HG03039 (cell line): ENCODE data around the gene ZNF445.
"Not testable (repeated sequence)": the region's sequence is repeated elsewhere in the genome, so short reads cannot be mapped to it uniquely, and the experiment has no call there.

ENCODE experiments used
- ATAC-seq: cut with Tn5 transposase; IDR thresholded peaks from one replicate; pipeline ENCODE4 v1.9.1; 2021; ENCODE audit warnings: mild to moderate bottlenecking, moderate library complexity; ENCODE audit not compliant: unreplicated experiment

ZNF445 gene

DNA sequence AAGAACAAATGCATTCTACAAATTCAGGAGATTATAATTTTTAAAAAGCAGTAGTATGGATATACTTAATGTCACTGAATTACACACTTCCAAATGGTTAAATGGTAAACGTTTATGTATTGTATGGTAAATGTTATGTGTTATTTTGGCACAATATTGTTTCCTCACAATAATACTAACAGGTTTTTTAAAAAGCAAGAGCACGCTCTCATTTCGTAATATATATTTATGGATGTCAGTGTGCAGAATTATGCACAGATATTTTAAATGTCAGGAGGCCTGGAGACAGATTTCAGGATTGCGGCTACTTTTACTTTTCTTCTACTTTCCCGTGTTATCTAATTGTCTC, 533 bp downstream of the ZNF445 start:
- ATAC-seq = no peak

DNA sequence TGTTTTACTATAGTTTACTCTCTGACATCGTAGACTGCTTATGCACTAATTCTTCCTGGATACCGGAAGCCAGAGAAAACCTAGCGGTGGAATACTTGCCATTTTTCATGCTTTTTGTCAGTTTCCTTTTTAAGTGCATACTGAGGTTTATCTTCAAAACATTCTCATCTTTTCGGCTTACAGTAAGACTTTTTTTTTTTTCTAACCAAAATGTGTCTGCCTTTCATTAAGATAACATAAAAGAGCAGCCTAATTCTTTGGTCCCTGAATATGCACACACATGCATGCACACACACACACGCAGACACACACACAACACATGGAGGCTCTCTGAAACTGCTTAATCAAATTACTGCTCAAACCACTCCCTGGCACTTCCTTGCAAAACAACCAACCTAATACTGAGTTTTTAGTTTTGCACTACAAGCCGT, 1.3 kb downstream of the ZNF445 start:
- ATAC-seq = no peak

DNA sequence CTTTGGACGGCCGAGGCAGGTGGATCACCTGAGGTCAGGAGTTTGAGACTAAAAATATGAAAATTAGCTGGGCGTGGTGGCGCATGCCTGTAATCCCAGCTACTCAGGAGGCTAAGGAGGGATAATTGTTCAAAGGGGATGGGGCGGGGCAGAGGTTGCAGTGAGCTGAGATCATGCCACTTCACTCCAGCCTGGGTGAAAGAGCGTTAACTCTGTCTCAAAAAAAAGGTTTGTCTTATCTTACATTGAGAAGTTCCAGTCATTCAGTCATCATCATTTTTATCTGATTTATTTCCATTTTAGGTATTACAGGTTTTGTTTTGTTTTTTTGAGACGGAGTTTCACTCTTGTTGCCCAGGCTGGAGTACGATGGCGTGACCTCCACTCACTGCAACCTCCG, 2.6 kb downstream of the ZNF445 start:
- not testable (repeated sequence) for ATAC-seq

DNA sequence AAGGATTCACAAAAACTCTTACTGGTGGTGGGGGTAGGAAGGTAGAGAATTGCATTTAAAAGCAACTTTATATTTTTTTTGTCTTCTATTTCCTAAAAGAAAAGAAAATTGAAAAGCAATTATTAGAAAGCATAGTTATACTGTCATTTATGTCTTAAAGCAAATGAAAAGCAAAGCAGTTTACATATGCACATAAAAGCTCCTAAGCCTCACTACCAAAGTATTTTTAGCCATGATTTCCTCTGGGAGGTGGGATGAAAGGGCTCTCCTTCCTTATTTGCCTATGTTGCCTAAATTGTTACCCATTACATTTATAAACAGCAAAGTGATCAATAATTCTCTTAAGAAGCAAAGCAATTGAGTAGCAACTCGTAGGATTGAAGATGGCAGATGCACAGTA, 7.0 kb downstream of the ZNF445 start:
- no peak for ATAC-seq

DNA sequence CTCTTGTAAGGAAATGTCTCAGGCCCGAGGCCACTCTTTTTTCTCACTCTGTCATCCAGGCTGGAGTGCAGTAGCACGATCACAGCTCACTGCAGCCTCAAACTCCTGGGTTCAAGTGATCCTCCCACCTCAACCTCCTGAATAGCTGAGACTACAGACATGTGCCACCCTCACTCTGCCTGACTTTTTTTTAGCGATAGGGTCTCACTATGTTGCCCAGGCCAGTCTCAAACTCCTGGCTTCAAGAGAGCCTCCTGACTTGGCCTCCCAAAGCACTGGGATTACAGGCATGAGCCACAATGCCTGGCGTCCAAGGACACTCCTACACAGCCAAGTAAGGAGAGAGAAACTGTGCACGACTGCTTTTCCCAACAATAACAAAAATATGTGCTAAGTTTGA, 7.6 kb downstream of the ZNF445 start:
- ATAC-seq = no peak

DNA sequence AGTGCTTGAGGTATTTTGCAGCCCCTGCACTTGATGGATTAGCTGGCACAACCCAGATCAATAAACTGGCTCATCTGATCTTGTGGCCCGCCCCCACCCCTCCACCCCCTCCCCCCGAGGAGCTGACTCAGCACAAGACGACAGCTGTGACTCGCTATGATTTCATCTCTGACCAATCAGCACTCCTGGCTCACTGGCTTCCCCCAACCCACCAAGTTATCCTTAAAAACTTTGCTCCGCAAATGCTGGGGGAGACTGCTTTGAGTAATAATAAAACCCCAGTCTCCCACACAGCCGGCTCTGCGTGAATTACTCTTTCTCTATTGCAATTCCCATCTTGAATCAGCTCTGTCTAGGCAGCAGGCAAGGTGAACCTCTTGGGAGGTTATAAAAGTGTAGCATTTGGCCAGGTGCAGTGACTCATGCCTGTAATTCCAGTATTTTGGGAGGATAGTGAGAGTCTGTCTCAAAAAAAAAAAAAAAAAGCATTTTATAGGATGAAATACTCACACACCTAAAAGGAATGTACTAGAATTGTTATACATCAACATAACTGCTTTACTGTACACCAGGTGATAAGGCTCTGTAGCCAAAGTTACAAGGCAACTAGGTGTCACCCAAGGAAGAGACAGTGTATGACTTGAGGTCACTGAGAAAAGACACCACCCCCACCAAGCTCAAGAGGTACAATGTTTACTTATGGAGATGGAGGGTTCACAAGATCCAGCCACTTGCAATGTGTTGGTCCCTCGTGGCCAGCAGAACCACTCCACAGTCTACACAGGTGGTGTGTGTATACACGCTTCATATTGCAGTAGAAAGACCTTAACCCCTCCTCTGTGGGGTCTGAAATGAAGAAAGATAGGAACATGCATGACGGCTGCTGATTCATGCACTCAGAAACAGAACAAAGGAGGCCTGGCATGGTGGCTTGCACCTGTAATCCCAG, 8.6 kb downstream of the ZNF445 start:
- no peak for ATAC-seq

DNA sequence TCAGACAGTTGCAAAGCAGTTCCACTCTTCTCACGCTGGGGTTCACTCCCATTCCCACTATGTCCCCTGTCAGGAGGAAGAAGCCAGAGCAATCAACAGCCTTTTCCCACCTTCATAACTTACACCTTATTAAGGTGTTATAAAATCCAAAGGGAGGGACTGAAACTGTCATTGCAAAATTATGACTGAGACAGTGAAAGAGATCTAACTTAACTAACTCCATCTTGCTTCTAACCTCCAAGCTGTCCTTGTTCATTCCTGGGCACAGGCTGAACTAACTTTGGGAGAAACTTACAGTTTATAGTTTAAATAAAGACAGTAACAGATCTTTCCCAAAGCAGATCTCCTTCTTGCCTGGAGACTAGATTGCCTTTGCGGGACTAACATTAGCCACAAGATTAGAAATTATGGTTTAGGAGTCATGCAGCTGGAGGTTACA, 9.4 kb downstream of the ZNF445 start:
- not testable (repeated sequence) for ATAC-seq

DNA sequence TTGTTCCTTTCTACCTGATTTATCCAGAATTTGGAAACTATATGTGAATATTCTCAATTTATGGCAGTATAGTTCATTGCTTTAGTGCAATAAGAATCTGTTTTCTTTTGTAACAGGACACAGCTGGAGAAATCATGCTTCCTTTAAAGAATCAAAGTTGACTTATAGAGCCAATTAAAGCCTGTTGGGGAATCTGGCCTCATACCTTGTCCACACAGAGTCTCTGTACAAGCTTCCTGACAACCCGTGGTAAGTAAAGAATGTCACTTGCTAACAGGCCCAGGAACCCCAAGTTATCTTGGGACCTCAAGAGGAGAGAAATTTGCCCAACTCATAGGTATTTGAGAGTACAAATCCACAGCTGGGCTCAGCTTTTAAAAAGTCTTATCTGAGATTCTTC, 10.2 kb downstream of the ZNF445 start:
- ATAC-seq = no peak

DNA sequence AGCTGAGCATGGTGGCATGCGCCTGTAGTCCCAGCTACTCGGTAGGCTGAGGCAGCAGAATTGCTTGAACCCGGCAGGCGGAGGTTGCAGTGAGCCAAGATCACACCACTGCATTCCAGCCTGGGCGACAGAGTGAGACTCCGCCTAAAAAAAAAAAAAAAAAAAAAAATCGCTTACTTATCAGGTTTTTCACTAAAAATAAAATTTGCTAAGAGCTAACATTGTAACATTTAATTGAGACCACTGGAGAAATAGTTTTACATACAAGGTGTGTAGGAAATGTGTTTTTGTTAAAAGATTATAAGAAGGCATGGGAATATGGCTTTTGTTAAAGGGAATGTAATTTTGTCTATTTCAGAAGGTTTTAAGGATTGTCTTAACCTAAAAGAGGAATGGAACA, 12.6 kb downstream of the ZNF445 start:
- not testable (repeated sequence) for ATAC-seq

DNA sequence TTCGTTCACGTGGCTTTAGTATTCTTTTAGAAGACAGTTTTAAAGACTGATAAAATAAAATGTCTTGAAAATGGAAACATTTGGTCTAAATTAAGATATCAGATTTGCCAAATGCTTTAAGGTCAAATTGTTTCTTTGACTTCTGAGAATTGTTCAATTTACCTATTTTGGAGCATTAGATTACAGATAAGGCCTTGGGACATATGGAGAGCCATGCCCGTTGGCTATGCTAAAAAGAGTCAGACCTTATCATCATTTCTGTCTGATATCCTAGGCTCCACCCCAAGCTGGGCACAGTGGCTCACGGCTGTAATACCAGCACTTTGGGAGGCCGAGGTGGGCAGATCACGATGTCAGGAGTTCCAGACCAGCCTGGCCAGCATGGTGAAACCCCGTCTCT, 13.0 kb downstream of the ZNF445 start:
- no peak for ATAC-seq

DNA sequence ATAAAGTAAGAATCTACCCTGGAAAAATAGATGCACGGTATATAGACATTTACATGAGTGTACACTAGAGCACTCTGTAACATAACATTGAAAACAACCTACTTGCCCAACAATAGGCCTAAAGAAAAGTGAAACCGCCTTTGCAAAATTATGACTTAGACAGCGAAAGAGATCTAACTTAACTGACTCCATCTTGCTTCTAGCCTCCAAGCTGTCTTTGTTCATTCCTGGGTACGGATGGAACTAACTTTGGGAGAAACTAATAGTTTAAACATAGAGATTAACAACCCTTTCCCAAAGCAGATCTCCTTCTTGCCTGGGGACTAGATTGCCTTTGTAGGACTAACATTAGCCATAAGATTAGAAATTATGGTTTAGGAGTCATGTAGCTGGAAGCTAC, 17.4 kb downstream of the ZNF445 start:
- ATAC-seq = not testable (repeated sequence)

DNA sequence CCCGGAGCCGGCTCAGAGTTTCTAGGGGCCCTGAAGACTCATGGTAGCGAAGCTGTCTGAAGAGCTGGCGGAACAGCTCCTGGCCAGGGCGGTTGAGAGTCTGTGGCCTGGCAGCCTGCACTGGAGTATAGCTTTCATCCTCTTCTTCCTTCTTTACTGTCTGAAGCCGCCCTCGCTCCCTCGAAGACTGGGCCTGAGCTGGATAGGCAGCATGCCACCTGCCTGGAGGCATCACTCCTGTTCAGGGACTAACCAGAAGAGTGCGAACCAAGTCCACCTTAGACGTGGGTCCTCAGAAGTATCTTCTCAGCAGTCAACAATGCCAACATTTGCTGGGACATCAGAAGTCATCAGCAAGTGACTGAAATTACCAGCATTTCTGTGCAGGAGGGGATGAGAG, 22.2 kb downstream of the ZNF445 start:
- no peak for ATAC-seq

DNA sequence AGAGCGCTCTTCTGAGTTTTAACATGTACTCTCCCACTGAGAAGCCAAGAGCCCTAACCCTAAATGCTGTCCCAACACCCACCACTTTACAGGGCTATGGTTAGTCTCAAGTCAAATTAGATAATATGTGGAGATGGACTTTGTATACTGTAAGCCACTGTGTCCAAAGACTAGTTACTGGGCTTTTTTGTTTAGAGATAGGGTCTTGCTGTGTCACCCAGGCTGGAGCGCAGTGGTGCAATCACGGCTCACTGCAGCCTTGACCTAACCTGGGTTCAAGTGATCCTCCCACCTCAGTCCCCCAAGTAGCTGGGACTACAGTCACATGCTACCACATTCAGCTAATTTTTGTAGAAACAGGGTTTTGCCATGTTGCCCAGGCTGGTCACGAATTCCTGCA, 23.2 kb downstream of the ZNF445 start:
- ATAC-seq = no peak

DNA sequence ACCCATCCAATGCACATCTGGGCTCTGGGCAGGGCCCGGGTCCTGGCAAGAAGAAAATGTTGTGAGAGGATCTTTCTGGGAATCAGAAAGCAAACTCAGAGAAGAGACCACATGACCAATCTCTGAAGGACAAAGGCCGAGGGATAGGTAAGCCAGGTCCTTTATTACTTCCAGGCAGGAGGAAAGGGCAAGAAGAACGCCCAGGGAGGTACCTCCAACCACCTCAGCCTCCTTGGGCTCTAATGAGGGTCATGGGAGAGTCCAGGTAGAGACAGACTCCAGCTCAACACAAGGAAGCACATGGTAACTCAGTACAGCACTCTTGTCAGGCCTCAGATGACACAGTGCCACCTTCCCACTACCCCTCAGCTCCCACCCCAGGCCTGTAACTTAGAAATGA, 26.0 kb downstream of the ZNF445 start:
- no peak for ATAC-seq

DNA sequence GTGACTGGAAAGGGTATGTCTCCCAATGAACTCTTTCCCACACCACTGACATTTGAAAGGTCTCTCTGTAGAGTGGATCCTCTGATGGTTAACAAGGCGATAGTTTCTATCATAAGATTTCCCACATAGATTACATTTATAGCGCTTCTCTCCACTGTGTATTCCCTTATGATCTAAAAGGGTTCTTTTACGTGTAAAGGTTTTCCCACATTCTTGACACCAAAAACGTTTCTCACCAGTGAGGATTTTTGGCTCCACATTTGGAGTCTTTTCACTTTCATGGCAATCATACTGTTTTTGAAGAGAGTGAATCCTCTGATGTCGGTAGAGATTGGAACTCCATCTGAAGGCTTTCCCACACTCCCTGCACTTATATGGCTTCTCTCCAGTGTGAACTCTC, 30.5 kb downstream of the ZNF445 start:
- no peak for ATAC-seq

DNA sequence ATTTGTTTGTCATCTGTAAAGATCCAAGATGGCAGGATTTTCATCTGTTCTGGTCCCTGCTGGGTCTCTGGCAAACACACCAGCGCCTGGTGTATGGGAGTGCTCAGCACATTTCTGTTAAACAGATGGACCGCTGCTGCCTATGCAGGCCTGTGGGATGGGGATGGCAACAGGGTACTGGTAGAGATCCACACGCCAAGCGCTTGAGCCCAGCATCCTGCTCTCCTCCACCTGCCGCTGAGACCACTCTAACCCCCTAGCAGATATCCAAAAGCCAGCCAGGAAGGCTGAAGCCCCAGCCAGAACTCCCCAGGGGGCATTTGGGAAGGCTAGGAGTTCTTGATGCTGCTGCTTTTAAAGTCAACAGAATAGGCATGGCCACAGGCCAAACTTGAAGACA, 31.7 kb downstream of the ZNF445 start:
- ATAC-seq = no peak

DNA sequence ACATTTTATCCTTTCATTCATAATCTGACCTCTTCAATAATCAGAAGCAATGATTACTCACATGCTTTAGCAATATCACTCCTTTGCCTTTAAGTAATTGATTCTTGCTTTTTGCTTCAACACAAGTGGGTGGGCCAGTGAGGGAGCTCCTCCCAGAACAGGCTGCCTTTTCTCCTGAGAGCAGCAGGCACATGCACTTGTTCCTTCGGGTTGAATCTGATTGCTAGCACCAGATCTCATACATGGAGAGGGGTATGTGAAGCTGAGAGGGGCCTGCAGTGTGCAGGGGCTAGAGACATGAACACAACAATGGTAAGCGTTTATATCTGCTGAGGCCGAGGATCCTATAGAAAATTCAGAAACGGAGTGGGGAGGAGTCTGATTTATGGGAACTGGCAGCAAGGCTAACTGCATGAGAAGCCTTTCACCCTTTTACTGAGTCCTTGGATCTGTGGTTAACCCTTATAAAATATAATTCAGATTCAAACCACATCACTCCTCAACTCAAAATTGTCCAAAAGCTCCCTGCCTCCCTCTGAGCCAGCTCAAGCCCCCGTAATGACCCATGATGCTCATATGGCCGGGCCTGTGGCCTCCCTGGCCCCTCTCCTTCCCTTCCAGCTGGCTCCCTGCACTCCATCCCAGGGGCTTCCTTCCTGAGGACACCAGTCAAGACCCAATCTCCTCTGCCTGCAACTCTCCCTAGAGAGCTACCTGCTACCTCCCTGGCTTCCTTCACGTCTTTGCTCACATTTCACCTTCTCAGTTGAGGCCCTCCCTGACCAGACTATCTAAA, 32.4 kb downstream of the ZNF445 start:
- no peak for ATAC-seq

DNA sequence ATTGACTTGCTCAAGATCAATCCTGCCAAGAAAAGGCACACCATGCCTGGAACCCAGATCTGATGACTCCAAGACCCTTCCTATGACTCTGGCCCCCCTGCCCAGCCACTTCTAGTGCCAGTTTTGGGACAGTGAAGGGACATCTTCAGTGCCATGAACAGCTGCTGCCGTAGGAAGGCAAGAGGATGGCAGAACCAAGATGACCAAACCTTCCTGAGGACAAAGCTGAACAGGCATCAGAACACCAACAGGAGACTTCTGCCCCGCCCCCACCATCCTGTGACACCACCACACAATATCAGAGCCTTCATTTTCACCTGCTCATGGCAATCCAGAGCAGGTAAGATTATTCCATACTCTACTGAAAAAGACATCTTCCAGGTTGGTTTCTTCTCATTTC, 33.0 kb downstream of the ZNF445 start:
- no peak for ATAC-seq

DNA sequence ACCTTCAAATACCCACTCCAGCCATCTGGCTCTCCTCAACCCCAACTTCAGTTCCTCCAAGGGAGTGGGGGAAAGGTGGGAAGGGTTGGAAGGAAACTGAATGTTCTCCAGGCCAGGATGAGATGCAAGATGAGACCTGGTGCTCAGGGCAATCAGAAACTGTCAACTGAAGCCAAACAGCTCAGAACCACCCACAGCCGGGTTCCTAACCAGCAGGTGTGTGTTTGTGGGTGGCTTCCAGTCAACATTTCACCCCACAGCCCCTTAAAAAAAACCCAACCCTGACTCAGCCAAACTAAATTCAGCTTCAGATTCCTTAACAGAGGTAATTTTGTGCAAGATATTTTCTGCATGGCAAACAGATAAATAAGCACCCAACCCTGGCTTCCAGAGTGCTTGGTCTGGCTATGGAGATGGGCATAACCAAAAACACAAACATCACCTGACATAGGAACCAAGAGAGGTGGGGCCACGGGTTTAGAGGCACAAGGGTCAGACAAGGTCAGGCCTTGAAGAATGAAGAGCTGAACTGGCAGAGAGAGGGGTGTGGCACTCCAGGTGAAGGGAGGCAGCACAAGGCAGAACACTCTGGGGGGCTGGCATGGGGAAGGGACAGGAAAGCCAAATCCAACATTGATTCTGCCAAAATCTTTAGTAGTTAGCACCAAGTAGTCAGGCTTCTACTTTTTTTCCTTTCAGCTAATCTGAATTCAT, 34.7 kb downstream of the ZNF445 start:
- no peak for ATAC-seq

DNA sequence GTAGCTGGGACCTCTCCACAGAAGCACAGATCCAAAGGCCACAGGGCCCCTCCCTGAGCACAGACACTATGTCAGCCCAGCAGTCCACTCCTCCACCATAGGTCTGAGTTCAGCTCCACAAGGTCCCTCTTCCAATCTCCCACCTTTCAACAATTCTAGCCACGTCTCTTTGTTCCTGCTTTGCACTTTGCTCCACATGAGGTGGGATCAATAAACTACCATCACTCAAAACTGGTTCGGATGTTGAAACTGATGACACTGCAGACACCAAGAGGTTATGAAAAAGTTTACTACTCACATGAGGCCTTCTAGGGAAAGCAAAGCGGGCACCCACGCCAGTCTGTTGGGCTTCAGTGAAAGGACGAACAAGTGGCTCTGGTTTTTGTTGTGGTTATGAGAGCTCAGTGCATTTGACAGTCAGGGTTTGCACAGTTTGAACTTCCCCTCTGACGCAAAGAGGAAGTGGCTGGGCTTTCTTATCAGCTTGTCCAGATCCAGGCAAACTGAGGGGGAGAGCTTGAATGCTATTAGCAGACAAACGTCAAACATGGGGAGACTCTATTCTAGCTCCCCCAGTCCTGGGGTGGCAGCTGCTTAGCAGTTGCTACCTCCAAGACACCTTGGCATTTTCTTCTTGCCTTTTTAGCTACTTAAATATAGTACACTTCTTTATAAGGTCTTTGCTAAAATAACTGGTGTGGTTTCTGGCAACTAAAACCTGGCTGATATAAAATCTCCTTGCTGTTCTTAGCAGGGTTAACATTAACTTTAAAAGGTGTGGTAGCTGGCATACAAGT, 37.8 kb downstream of the ZNF445 start:
- peak; percentile 92 for ATAC-seq

DNA sequence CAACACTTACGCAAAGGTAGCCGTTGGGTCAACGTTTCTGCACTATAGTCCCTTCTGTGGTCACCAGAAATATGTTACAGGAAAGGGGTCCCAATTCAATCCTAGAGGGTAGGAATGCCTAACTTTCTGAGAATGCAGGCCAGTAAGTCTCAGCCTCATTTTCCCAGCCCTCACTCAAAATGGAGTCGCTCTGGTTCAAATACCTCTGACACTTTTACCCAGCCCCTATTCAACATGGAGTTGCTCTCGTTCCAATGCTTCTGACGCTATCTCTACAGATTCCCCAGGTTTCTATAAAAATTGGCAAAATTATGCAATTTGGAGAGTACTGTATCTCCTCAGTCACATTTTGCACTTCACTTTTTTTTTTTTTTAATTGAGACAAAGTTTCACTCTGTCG, 39.7 kb downstream of the ZNF445 start:
- no peak for ATAC-seq
